Progenitor cell of endocrine pancreas (in vitro differentiated cells): Measurements from ENCODE around the gene ANO4. TPM values are rescaled to one million over a fixed set of nuclear protein-coding genes. Genes with fewer than 3 reads are reported as not detected.

Source experiments
- DNase-seq: peaks from one replicate; pipeline ENCODE4 v3.0.0; 2021; ENCODE audit warnings: low spot score; ENCODE audit not compliant: unreplicated experiment
- H3K27ac Mint-ChIP-seq: 2 replicates; pipeline ENCODE4 v1.8.0; 2021; ENCODE audit warnings: mild to moderate bottlenecking, moderate library complexity, mixed read lengths
- H3K27me3 Mint-ChIP-seq: 2 replicates; pipeline ENCODE4 v1.8.0; 2021; ENCODE audit warnings: mixed read lengths
- H3K36me3 Mint-ChIP-seq: 2 replicates; pipeline ENCODE4 v1.8.0; 2022; ENCODE audit warnings: mixed read lengths; ENCODE audit not compliant: insufficient read depth
- H3K4me1 Mint-ChIP-seq: 2 replicates; pipeline ENCODE4 v1.8.0; 2021; ENCODE audit warnings: low read depth, mixed read lengths
- H3K4me3 Mint-ChIP-seq: 2 replicates; pipeline ENCODE4 v1.8.0; 2021; ENCODE audit warnings: low read depth, mild to moderate bottlenecking, moderate library complexity, mixed read lengths
- H3K9me3 Mint-ChIP-seq: 2 replicates; pipeline ENCODE4 v1.8.0; 2021; ENCODE audit warnings: low read depth, mixed read lengths
- total RNA-seq: library from RNA; stranded (reverse); gene quantifications from 2 replicates; pipeline ENCODE4 v1.2.1, GENCODE V29; 2021
- TF ChIP-seq, protein P1 (sequence below): fragments of 200-600 bp; sonication (generic); IDR thresholded peaks from one replicate; pipeline ENCODE4 v1.5.0; 2021; ENCODE audit warnings: antibody characterized with exemption, mild to moderate bottlenecking; ENCODE audit not compliant: unreplicated experiment

The ANO4 gene
- total RNA-seq, 1 donor from 2014 or later = 0.38 TPM

DNA sequence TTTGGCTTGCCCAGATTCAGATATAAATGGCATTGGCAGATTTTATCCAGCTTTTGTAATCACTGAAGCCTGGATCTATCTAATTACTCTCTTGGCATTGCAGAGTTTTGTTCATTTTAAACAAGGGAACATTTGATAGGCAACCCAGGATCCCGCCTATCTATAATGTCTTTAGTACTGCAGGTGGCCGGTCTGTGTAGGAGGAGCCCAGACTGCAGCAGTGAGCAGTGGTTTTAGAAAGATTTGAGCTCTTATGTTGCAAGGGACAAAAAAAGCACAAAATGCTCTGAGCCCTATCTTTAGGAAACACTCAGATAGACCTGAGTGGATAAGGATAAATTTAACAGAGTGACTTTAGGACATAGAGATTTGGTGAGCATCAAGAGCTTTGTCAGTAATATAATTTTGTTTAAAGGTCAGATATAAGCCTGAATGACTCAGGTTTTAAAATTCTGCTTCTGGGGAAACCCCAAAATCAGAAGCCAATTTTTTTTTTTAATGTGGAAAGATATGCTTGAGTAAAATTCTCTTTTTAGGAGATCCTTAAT is 250.0 kb downstream of the ANO4 start:
- Mint-ChIP-seq H3K27me3 (no peaks in the 10 kb centered on the region), H3K27ac (no peak overlapping the region), H3K4me1 (peaks cover 4% of the 10 kb centered on the region), H3K9me3 (no peaks in the 10 kb centered on the region), H3K36me3 (no peaks in the 10 kb centered on the region), H3K4me3 (no peak overlapping the region)
- TF ChIP-seq, protein P1, sequence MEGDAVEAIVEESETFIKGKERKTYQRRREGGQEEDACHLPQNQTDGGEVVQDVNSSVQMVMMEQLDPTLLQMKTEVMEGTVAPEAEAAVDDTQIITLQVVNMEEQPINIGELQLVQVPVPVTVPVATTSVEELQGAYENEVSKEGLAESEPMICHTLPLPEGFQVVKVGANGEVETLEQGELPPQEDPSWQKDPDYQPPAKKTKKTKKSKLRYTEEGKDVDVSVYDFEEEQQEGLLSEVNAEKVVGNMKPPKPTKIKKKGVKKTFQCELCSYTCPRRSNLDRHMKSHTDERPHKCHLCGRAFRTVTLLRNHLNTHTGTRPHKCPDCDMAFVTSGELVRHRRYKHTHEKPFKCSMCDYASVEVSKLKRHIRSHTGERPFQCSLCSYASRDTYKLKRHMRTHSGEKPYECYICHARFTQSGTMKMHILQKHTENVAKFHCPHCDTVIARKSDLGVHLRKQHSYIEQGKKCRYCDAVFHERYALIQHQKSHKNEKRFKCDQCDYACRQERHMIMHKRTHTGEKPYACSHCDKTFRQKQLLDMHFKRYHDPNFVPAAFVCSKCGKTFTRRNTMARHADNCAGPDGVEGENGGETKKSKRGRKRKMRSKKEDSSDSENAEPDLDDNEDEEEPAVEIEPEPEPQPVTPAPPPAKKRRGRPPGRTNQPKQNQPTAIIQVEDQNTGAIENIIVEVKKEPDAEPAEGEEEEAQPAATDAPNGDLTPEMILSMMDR = no peak
- DNase-seq = no peak

DNA sequence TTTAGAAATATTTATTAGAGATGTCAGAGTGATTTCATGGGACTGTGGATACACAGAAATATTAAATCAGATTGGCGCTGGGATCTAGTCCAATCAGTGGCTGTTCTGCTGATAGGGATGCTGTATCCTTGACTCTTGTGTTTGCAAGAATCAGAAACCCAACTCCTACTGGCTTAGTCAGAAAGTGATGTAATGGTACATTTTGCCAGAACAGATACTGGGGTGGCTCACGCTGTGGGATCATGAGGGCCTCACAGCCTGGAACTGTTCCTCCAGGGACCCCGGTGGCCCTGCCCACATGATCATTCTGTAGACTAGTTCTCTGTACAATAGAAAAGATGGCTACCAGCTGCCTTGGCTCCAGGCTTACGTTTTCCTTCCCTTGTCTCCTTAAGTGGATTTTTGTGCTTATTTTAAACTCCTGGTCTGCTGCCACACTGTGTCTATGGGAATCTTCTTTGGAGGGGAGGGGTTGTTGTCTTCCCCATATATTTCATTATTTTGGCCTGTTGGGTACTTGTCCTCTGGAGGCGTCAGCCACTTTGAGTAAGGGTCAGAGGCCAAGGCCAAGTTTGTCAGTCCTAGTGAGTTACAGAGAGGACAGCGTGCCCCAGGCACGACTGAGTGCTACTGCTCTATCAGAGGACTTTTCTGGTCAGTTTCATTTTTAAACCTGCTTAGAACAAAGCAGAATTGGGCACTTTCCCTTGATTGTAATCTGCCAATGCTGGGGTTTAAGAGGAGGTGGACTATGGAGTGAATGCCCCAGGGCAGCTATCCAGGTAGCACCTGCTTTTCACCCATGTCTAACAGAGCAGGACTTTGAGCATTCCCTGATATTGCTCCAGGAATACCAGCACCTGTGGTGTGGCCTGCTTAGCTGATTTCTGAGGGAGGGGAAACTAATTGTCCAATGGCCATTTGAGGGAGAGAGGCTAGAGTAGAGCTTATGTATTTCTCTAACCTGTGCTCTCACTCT is 251.2 kb downstream of the ANO4 start:
- Mint-ChIP-seq H3K27me3 (no peaks in the 10 kb centered on the region), H3K4me3 (no peak overlapping the region), H3K9me3 (no peaks in the 10 kb centered on the region), H3K4me1 (peaks cover 2% of the 10 kb centered on the region), H3K36me3 (no peaks in the 10 kb centered on the region), H3K27ac (no peak overlapping the region)
- TF ChIP-seq, protein P1 = no peak
- DNase-seq = no peak

DNA sequence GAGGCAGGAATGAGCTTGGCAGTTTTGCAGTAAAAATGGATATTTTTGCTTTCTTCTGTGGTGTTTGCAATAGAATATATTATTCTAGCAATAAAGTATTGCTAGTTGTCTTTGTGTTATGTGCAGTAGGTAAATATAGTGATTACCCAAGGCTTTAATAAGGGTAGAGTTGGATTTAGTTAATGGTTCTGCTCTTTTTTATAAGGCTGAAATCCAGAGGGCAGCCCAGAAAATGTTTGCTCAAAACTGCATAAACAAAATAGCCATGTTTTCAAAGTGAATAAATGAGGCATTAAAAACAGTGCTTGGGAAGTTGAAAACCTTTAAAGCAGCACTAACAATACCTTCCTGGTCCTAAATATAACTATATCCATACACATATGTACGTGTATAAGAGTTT is 253.1 kb downstream of the ANO4 start:
- H3K36me3 Mint-ChIP-seq = no peaks in the 10 kb centered on the region
- no peak overlapping the region for H3K4me3 Mint-ChIP-seq
- H3K4me1 Mint-ChIP-seq = peaks cover 5% of the 10 kb centered on the region
- no peak overlapping the region for H3K27ac Mint-ChIP-seq
- no peaks in the 10 kb centered on the region for H3K27me3 Mint-ChIP-seq
- H3K9me3 Mint-ChIP-seq = no peaks in the 10 kb centered on the region
- TF ChIP-seq, protein P1 = no peak
- no peak for DNase-seq

DNA sequence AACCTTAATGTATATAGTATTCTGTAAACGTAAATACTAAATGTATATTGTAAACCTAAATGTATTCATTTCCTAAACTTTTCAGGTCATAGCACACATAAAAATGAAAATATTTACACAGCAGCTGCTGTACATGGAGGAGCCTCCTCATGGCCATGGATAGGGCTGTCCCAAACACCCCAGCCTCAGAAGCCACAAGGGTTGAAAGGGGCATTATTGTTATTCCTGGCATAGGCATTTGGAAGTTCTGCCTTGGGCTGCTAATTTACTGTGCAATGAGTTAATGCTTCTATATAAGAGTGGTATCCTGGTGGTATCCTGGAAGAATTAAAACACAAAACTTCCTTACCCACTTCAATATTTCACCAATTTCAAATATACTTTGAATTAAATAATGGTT is 256.1 kb downstream of the ANO4 start:
- TF ChIP-seq, protein P1 = no peak
- Mint-ChIP-seq H3K4me1 (peaks cover 5% of the 10 kb centered on the region), H3K36me3 (no peaks in the 10 kb centered on the region), H3K4me3 (no peak overlapping the region), H3K9me3 (no peaks in the 10 kb centered on the region), H3K27me3 (no peaks in the 10 kb centered on the region), H3K27ac (no peak overlapping the region)
- DNase-seq = no peak

DNA sequence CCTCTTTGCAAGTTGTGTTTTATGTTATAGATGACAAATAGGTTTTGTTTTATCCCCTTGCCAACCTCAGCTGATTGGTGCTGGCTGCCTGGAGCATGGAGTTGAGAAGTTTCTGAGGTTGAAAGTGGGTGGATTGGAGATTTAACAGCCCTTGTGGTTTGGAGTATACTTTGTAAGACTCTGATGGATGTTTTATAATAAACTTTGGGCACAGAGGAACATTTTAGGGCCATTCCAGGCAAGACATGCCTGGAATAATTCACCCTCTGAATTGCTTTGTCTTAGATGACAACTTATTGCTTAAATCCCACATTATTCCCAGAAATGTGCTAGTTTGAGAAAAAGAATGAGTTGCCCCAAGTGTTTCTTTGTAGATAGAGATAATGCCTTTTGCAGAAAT is 256.6 kb downstream of the ANO4 start:
- H3K36me3 Mint-ChIP-seq = no peaks in the 10 kb centered on the region
- H3K27me3 Mint-ChIP-seq = no peaks in the 10 kb centered on the region
- H3K27ac Mint-ChIP-seq = no peak overlapping the region
- DNase-seq = no peak
- H3K9me3 Mint-ChIP-seq = no peaks in the 10 kb centered on the region
- peaks cover 5% of the 10 kb centered on the region for H3K4me1 Mint-ChIP-seq
- no peak overlapping the region for H3K4me3 Mint-ChIP-seq
- TF ChIP-seq, protein P1 = no peak
